Left kidney (tissue), 2 donors: ENCODE results near the gene LRP5. TPM values are rescaled to one million over a fixed set of nuclear protein-coding genes. Genes with fewer than 3 reads are reported as not detected.

ENCODE experiments used
- DNase-seq: peaks from one replicate; pipeline ENCODE4 v3.0.0-alpha.2; 2013
- polyA plus RNA-seq: library from polyadenylated mRNA; unstranded; fragments of 120-200 nt; gene quantifications from one replicate; pipeline ENCODE4 v1.2.1, GENCODE V29; 2013; ENCODE audit not compliant: insufficient read length

The LRP5 gene
- polyA plus RNA-seq, 1 donor: 34.4 TPM

- DNase-seq: no peak
Measured at GRCh38 chr11:68306636-68307035, 5.8 kb upstream of the LRP5 start.

- no peak for DNase-seq
Measured at GRCh38 chr11:68308068-68308467, 4.3 kb upstream of the LRP5 start.

GRCh38 chr11:68309621-68310185 is 2.7 kb upstream of the LRP5 start:
- DNase-seq: no peak

DNA sequence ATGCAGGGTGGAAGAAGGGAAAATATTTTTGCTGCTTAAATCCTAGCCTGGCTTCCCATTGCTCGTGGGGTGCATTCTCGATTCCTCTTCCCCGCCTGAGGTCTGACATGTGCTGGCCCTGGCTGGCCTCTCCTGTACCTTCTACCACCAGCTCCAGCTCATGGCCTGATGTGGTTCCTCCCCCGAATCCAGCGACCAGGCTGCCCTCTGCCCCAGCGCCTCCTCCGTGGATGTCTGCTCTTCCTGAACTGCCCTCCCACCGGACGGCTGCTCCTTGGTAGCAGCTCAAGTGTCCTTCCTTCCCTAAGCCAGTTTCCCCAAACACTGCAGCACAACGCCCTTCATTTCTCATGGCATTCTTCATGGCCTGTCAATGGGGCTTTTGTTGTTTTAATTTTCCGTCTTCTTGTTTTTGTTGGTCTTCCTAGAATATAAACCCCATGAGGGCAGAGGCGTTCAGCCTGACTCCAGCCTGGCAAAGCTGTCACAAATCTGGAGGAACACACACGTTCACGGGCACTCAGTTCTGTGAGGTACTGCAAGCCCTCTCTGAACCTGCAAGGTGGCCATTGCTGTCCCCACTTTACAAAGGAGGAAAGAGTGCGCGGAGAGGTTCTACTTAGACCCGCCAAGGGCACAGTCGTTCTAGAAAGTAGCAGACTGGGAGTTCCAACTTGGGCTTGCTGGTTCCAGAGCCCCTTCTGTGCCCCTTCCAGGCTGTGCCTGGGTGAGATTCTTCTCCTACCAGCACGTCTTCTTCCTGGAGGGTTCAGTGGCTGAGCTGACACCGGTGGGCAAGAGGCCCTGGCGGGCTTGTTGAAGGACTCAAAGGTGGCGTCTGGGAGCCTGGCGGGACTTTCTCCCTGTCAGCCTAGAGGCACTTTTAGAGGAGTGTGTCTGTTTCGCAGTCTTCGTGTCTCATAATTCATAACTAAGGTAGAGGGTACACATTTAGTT is 953 bp upstream of the LRP5 start:
- DNase-seq: no peak

DNA sequence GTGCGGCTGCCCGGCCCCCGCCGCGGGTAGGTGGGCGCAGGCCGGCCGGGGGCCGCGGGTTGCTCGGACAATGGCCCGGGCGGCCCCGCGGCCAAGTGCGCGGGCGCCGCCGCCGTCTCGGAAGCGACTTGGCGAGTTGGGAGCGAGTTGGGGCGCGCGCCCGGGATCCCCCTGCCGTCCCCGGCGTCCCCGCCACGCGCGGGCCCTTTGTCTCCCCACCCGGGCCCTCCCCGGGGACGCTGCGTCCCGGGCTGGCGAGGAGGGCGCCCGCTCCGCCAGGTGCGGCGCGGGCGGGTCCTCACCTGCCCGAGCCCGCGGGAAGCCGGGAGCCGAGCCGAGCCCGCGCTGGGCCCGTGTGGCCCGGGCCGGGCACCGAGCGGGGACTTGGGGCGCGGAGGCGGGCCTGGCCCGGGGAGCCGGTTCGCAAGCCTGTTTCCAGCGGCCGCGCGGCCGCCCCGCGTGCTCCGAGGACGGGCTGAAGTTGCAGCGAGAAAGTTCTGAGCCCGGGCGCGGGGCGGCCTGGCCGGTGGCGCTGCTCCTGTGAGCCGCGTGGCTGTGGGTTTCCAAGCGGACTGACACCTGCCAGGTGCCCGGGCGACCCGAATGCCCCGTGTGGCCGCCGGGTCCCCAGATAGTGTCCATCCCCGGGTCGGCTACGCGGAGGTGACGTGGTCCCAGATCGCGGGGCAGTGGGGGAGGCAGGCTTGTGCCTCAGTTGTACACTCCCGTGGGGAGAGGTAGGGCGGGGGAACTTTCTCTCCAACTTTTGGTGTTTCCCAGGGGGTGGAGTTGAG is 586 bp downstream of the LRP5 start:
- no peak for DNase-seq

- DNase-seq: no peak
Measured at GRCh38 chr11:68313574-68314202, 1.3 kb downstream of the LRP5 start.

DNA sequence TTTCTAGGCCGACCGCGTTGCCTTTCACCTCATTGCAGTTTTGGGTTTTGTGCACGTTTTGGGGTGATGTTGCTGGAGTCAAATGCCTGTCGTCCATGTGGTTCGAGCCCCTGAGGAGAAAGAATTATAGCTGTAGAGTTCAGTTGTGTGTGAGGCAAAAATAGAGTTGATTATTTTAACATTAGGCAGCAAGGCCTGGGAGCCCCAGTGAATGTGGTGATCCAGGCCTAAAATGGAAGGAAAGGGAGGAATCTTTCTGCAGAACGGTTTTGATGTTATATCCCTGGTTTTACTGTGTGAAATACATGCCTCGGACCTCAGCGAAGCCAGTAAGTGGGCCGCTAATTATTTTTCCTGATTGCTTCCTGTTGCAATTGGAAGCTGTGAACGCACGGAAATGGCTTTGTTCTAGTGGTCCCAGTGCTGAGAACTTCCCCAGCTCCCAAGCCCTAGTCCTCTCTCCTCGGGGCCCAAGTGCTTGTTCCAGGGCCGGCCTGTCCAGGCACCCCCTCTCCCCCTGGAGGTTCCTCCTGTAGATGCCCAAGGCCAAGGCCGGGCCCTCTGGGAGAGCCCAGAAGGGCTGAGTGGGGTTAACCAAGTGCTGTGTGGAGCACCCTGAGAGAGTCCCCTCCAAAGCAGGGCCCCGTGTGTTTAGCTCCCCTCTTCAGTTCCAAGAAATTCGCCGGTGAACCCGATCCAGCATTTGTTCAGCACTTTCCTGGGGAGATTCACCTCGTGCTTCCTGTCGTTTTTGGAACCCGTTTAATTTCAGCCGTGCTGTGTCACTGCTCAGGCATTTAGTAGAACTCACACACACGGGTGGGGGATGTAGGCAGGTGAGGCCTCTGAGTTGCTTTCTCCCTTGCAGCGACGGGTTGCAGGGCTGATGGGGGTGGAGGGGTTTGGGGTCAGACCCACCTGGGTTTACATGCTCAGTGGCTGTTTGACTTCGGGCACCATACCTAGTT is 2.1 kb downstream of the LRP5 start:
- no peak for DNase-seq

GRCh38 chr11:68315171-68315920 is 3.0 kb downstream of the LRP5 start:
- no peak for DNase-seq

- no peak for DNase-seq
Measured at GRCh38 chr11:68317147-68317785, 4.9 kb downstream of the LRP5 start.

GRCh38 chr11:68321293-68322051 is 9.1 kb downstream of the LRP5 start:
- DNase-seq: no peak

- no peak for DNase-seq
Measured at GRCh38 chr11:68322052-68322430, 9.7 kb downstream of the LRP5 start.

DNA sequence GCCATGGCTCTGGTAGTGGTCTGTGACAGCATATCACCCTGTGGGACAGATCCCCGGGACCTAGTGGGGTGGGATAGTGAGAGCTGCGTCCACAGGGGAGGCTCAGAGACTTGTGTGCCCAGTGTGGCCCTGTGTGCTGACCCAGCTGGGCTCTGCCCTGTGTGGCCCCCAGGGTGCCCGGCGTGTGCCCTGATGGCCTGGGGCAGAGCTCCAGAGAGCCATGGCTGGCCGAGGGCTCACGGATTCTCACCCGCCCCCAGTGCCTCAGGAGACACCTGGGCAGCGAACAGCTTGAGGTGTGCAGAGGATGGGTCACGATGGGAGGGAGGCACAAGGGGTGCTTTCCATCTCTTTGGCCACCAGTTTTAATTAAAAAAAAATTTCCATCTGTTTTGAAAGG is 11.8 kb downstream of the LRP5 start:
- DNase-seq: no peak

GRCh38 chr11:68324695-68325094 is 12.3 kb downstream of the LRP5 start:
- no peak for DNase-seq

DNA sequence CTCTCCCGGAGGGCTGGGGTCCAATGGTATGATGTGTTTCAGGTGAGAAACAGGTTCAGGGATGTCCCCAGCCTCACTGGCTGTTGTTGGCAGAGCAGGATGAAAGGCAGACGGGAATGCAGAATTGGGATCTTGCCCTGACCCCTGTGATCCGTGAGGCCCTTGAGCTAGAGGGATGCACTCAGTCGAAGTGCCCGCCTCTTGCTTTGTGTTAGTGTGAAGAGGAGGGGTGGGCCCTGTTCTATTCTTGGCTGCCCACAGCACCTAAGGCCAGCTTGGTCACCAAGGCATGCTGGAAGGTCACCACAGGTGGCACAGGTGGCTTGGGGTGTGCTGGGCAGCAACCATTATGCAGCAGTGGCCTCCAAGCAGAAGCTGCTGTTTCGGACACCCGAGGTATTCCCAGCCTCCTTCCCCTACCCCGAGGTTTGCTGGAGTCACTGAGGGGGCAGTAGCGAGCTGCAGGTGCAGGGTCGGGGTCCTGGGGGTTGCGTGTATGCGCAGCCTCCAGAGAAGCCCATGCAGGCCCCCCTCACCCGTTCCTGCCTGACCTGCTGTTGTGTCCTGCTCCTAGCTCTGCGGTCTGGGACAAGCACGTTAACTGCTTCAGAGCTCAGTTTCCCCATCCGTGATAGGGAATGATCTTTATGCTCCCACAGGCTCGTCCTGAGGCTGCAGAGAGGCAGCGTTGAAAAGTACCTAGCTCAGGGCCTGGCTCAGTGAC is 13.0 kb downstream of the LRP5 start:
- no peak for DNase-seq

GRCh38 chr11:68325907-68326220 is 13.5 kb downstream of the LRP5 start:
- DNase-seq: no peak

GRCh38 chr11:68326334-68327215 is 14.2 kb downstream of the LRP5 start:
- no peak for DNase-seq

GRCh38 chr11:68327586-68328370 is 15.4 kb downstream of the LRP5 start:
- no peak for DNase-seq
